Putamen (tissue), 1 donor: Measurements from ENCODE around the gene ALPK3.
"Not testable (repeated sequence)": the region's sequence is repeated elsewhere in the genome, so short reads cannot be mapped to it uniquely, and the experiment has no call there.

ENCODE experiments used
- DNase-seq: peaks from one replicate; pipeline ENCODE4 v3.0.0-alpha.2; 2016; ENCODE audit warnings: low spot score

ALPK3 gene

GRCh38 chr15:84874981-84875699, 58.0 kb downstream of the ALPK3 start:
- DNase-seq = peak; percentile 53

- DNase-seq = no peak
These were observed 59.1 kb downstream of the ALPK3 start for GRCh38 chr15:84876269-84876668.

GRCh38 chr15:84877701-84878100, 60.5 kb downstream of the ALPK3 start:
- DNase-seq = not testable (repeated sequence)

GRCh38 chr15:84878504-84878903, 61.3 kb downstream of the ALPK3 start:
- peak; percentile 56 for DNase-seq

GRCh38 chr15:84879088-84879780, 62.1 kb downstream of the ALPK3 start:
- DNase-seq = no peak

GRCh38 chr15:84880007-84880406, 62.9 kb downstream of the ALPK3 start:
- no peak for DNase-seq

GRCh38 chr15:84880822-84881519, 63.8 kb downstream of the ALPK3 start:
- no peak for DNase-seq

- no peak for DNase-seq
These were observed 64.3 kb downstream of the ALPK3 start for GRCh38 chr15:84881520-84881830.

GRCh38 chr15:84883466-84883865, 66.3 kb downstream of the ALPK3 start:
- DNase-seq = peak; percentile 15

GRCh38 chr15:84883916-84884781, 67.0 kb downstream of the ALPK3 start, which contains the start of gene SLC28A1:
TSS of gene SLC28A1 (plus strand) at chr15:84884662. CDS start at chr15:84887761, 3,099 bp downstream.
- no peak for DNase-seq

- no peak for DNase-seq
These were observed 68.6 kb downstream of the ALPK3 start for GRCh38 chr15:84885801-84886200.

- no peak for DNase-seq
These were observed 69.2 kb downstream of the ALPK3 start for GRCh38 chr15:84886211-84886983.

GRCh38 chr15:84886984-84887299, 69.8 kb downstream of the ALPK3 start:
- no peak for DNase-seq

GRCh38 chr15:84887938-84888337, 70.8 kb downstream of the ALPK3 start:
- no peak for DNase-seq

GRCh38 chr15:84888639-84889038, 71.5 kb downstream of the ALPK3 start:
- no peak for DNase-seq

- DNase-seq = peak; percentile 38
These were observed 72.3 kb downstream of the ALPK3 start for GRCh38 chr15:84889313-84889990.

GRCh38 chr15:84889991-84890669, 73.0 kb downstream of the ALPK3 start:
- DNase-seq = no peak

- DNase-seq = no peak
These were observed 73.6 kb downstream of the ALPK3 start for GRCh38 chr15:84890670-84891162.

- DNase-seq = no peak
These were observed 74.2 kb downstream of the ALPK3 start for GRCh38 chr15:84891339-84891738.

GRCh38 chr15:84892786-84893307, 75.7 kb downstream of the ALPK3 start:
- no peak for DNase-seq
